Measurements from ENCODE around the gene PDSS1. TPM values are rescaled to one million over a fixed set of nuclear protein-coding genes. Genes with fewer than 3 reads are reported as not detected.

PDSS1 gene
- total RNA-seq, 1 experiment from 2014 or later = 14.3 TPM

DNA sequence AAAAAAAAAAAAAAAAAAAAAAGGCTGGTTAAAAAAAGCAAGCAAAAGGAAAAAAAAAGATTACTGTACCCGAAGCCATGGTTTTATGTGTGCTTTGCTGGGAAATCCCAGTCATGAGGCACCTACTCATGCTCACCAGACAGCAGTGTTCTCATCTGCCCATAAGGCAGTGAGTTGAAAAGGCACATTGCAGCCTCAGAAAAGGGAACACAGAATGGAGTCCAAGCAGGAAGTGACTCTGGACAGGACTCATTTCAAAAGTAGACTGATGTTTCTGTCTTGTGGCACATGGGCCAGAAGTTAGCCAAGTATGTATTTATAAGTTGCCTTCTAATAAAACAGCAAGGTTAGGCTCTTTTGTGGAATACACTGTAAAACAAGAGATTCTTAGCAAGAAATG is 40.2 kb downstream of the PDSS1 start:
- no TSS peak for BruUV-seq (replicated peaks)
- intact Hi-C loops (cut with micrococcal nuclease) = no loop called here
- DNase-seq (ENCODE audit: unreplicated experiment) = no peak
- Mint-ChIP-seq H3K27me3 (ENCODE audit: insufficient read depth, unreplicated experiment) (no peaks in the 10 kb centered on the region), H3K4me3 (ENCODE audit: unreplicated experiment) (no peak overlapping the region), H3K9me3 (ENCODE audit: unreplicated experiment) (no peaks in the 10 kb centered on the region), H3K4me1 (ENCODE audit: insufficient read depth, unreplicated experiment) (no peaks in the 10 kb centered on the region), H3K27ac (ENCODE audit: low read depth, unreplicated experiment) (no peak overlapping the region), H3K36me3 (ENCODE audit: insufficient read depth, unreplicated experiment) (peaks cover 96% of the 10 kb centered on the region)
- ChIA-PET CTCF (no interaction called here), POLR2A (no interaction called here)
- TF ChIP-seq CTCF (IDR thresholded peaks at IDR 0.05; ENCODE audit: unreplicated experiment) = no peak

GRCh38 chr10:26738301-26738911 is 40.9 kb downstream of the PDSS1 start:
- DNase-seq (ENCODE audit: unreplicated experiment) = no peak
- ChIA-PET POLR2A (no interaction called here), CTCF (interaction anchor here (1.0 kb wide), 1 partner anchor 12 kb away, joined by 4 read pairs; no protein-coding TSS in a partner anchor)
- Mint-ChIP-seq H3K27me3 (ENCODE audit: insufficient read depth, unreplicated experiment) (no peaks in the 10 kb centered on the region), H3K27ac (ENCODE audit: low read depth, unreplicated experiment) (no peak overlapping the region), H3K36me3 (ENCODE audit: insufficient read depth, unreplicated experiment) (peaks cover 96% of the 10 kb centered on the region), H3K9me3 (ENCODE audit: unreplicated experiment) (no peaks in the 10 kb centered on the region), H3K4me3 (ENCODE audit: unreplicated experiment) (no peak overlapping the region), H3K4me1 (ENCODE audit: insufficient read depth, unreplicated experiment) (no peaks in the 10 kb centered on the region)
- intact Hi-C loops (cut with micrococcal nuclease) = no loop called here
- TF ChIP-seq CTCF (IDR thresholded peaks at IDR 0.05; ENCODE audit: unreplicated experiment) = no peak
- no TSS peak for BruUV-seq (replicated peaks)

GRCh38 chr10:26739071-26739631 is 41.6 kb downstream of the PDSS1 start:
- H3K36me3 Mint-ChIP-seq (ENCODE audit: insufficient read depth, unreplicated experiment) = peaks cover 100% of the 10 kb centered on the region
- no peaks in the 10 kb centered on the region for H3K4me1 Mint-ChIP-seq (ENCODE audit: insufficient read depth, unreplicated experiment)
- no peak overlapping the region for H3K4me3 Mint-ChIP-seq (ENCODE audit: unreplicated experiment)
- TF ChIP-seq CTCF (IDR thresholded peaks at IDR 0.05; ENCODE audit: unreplicated experiment) = no peak
- intact Hi-C loops (cut with micrococcal nuclease) = no loop called here
- no peaks in the 10 kb centered on the region for H3K27me3 Mint-ChIP-seq (ENCODE audit: insufficient read depth, unreplicated experiment)
- ChIA-PET CTCF (interaction anchor here (1.0 kb wide), 1 partner anchor 13 kb away, joined by 4 read pairs; no protein-coding TSS in a partner anchor), POLR2A (no interaction called here)
- no peak for DNase-seq (ENCODE audit: unreplicated experiment)
- no peaks in the 10 kb centered on the region for H3K9me3 Mint-ChIP-seq (ENCODE audit: unreplicated experiment)
- no peak overlapping the region for H3K27ac Mint-ChIP-seq (ENCODE audit: low read depth, unreplicated experiment)
- BruUV-seq (replicated peaks) = no TSS peak

- Mint-ChIP-seq H3K4me3 (ENCODE audit: unreplicated experiment) (no peak overlapping the region), H3K27ac (ENCODE audit: low read depth, unreplicated experiment) (no peak overlapping the region), H3K9me3 (ENCODE audit: unreplicated experiment) (no peaks in the 10 kb centered on the region), H3K36me3 (ENCODE audit: insufficient read depth, unreplicated experiment) (peaks cover 92% of the 10 kb centered on the region), H3K27me3 (ENCODE audit: insufficient read depth, unreplicated experiment) (no peaks in the 10 kb centered on the region), H3K4me1 (ENCODE audit: insufficient read depth, unreplicated experiment) (no peaks in the 10 kb centered on the region)
- POLR2A ChIA-PET = no interaction called here
- DNase-seq (ENCODE audit: unreplicated experiment) = no peak
- no TSS peak for BruUV-seq (replicated peaks)
- CTCF ChIA-PET = no interaction called here
- no peak for TF ChIP-seq CTCF (IDR thresholded peaks at IDR 0.05; ENCODE audit: unreplicated experiment)
- intact Hi-C loops (cut with micrococcal nuclease) = no loop called here
Measured at GRCh38 chr10:26741368-26741767, 43.9 kb downstream of the PDSS1 start.
